ENCODE measurements around the gene PTPN9. TPM values are rescaled to one million over a fixed set of nuclear protein-coding genes. Genes with fewer than 3 reads are reported as not detected.

The PTPN9 gene
- total and polyA plus RNA-seq, 2 of the 4 experiments (the other 2 are of a cell fraction) = 26.5 to 38.9 TPM

- POLR2A ChIA-PET (ENCODE audit: unreplicated experiment) = no interaction called here
- ATAC-seq (ENCODE audit: low read depth) = no peak
Measured at GRCh38 chr15:75425966-75426500, 153.1 kb downstream of the PTPN9 start.

More at GRCh38 chr15:75425966-75426500, 153.1 kb downstream of the PTPN9 start:
- Histone ChIP-seq H3K36me3 (ENCODE audit: control insufficient read depth, insufficient read depth, low read length) (peaks cover 33% of the 10 kb centered on the region), H4K91ac (ENCODE audit: insufficient read depth, low read depth, low read length) (no peak overlapping the region), H3K9me1 (ENCODE audit: insufficient read depth, low read length) (peaks cover 10% of the 10 kb centered on the region; the same call in 1 of the 2 replicates), H3K18ac (ENCODE audit: low read depth, low read length) (no peak overlapping the region), H3K4ac (ENCODE audit: low read depth, low read length) (no peak overlapping the region), H3K79me1 (ENCODE audit: low read depth in 1 of 2, low read length in 2 of 2) (peaks cover 25 to 41% of the 10 kb centered on the region in 2 experiments), H2BK20ac (ENCODE audit: low read depth, low read length) (no peak overlapping the region), H3K4me2 (ENCODE audit: low read depth, low read length) (no peak overlapping the region), H2BK5ac (ENCODE audit: low read depth, low read length, poor library complexity, severe bottlenecking) (no peak overlapping the region), H4K20me1 (ENCODE audit: insufficient read depth, low read length) (peaks cover 9% of the 10 kb centered on the region; the same call in 1 of the 2 replicates), H4K8ac (ENCODE audit: low read depth in 2 of 2, low read length in 2 of 2) (no peak overlapping the region), H2AK9ac (replicated peaks; ENCODE audit: low read depth, low read length, poor library complexity) (no peak overlapping the region), H2AK5ac (ENCODE audit: low read depth, low read length) (no peak overlapping the region), H3K27me3 (ENCODE audit: control insufficient read depth, insufficient read depth, low read length) (no peaks in the 10 kb centered on the region), H3K14ac (replicated peaks; ENCODE audit: low read depth, low read length) (no peak overlapping the region), H3K27ac (ENCODE audit: insufficient read depth, low read length) (no peak overlapping the region), H3K4me1 (ENCODE audit: control insufficient read depth, insufficient read depth, low read length) (no peaks in the 10 kb centered on the region), H3K4me3 (ENCODE audit: insufficient read depth, low read depth, low read length) (no peak overlapping the region), H3K56ac (ENCODE audit: extremely low read depth, insufficient read depth, low read length) (no peak overlapping the region), H2AFZ (replicated peaks; ENCODE audit: low read length, poor library complexity) (no peak overlapping the region), H3K9ac (ENCODE audit: low read depth, low read length) (no peak overlapping the region), H4K5ac (ENCODE audit: low read depth, low read length) (no peak overlapping the region), H2BK15ac (ENCODE audit: low read depth, low read length) (no peak overlapping the region), H3K23ac (ENCODE audit: low read depth, low read length) (no peak overlapping the region), H2BK120ac (ENCODE audit: low read depth, low read length) (no peak overlapping the region), H3K9me3 (ENCODE audit: control insufficient read depth, insufficient read depth, low read length) (no peaks in the 10 kb centered on the region)
- DNase-seq = no peak
- CTCF ChIA-PET = no interaction called here
- no peak for TF ChIP-seq BHLHE40 (IDR thresholded peaks at IDR 0.05; ENCODE audit: low read depth, low read length)
- no peak for TF ChIP-seq RAD21 (IDR thresholded peaks at IDR 0.05; ENCODE audit: low read length)
- TF ChIP-seq FOS (IDR thresholded peaks at IDR 0.05; ENCODE audit: low read depth, low read length) = no peak
- no peak for TF ChIP-seq ELK1 (IDR thresholded peaks at IDR 0.05; ENCODE audit: borderline replicate concordance, low read depth, low read length)
- no peak for TF ChIP-seq NFE2L2 (IDR thresholded peaks at IDR 0.05; ENCODE audit: low read depth, low read length)
- TF ChIP-seq SMC3 (IDR thresholded peaks at IDR 0.05; ENCODE audit: low read depth, low read length) = no peak
- TF ChIP-seq RFX5 (IDR thresholded peaks at IDR 0.05; ENCODE audit: low read depth, low read length) = no peak
- no peak for TF ChIP-seq RCOR1 (IDR thresholded peaks at IDR 0.05; ENCODE audit: insufficient replicate concordance, low read length)
- BruUV-seq (replicated peaks) = no TSS peak
- no CpG with 5 or more reads among the region's 3 CpGs for WGBS, 2 experiments (ENCODE audit: extremely low coverage in 2 of 2, insufficient read length in 1 of 2)
- dilution Hi-C loops (cut with HindIII; ENCODE audit: low sequenced_read_pairs, unreplicated experiment) (no loop called here), in situ Hi-C loops (cut with MboI; ENCODE audit: low sequenced_read_pairs) (no loop called here), intact Hi-C loops (cut with micrococcal nuclease) (loop anchor here (5.0 kb wide), 1 partner anchor 39 kb away; no protein-coding TSS in a partner anchor)
